Left kidney (tissue), 2 donors: ENCODE data around the gene PIM3. TPM values are rescaled to one million over a fixed set of nuclear protein-coding genes. Genes with fewer than 3 reads are reported as not detected.
"Not testable (repeated sequence)": the region's sequence is repeated elsewhere in the genome, so short reads cannot be mapped to it uniquely, and the experiment has no call there.

Experiments
- DNase-seq: peaks from one replicate; pipeline ENCODE4 v3.0.0-alpha.2; 2013
- polyA plus RNA-seq: library from polyadenylated mRNA; unstranded; fragments of 120-200 nt; gene quantifications from one replicate; pipeline ENCODE4 v1.2.1, GENCODE V29; 2013; ENCODE audit not compliant: insufficient read length

PIM3 gene
- polyA plus RNA-seq, 1 donor = 12.3 TPM

- DNase-seq = no peak
These were observed 22.8 kb downstream of the PIM3 start for GRCh38 chr22:49983148-49984042.

- DNase-seq = no peak
These were observed 25.8 kb downstream of the PIM3 start for GRCh38 chr22:49986325-49986724.

DNA sequence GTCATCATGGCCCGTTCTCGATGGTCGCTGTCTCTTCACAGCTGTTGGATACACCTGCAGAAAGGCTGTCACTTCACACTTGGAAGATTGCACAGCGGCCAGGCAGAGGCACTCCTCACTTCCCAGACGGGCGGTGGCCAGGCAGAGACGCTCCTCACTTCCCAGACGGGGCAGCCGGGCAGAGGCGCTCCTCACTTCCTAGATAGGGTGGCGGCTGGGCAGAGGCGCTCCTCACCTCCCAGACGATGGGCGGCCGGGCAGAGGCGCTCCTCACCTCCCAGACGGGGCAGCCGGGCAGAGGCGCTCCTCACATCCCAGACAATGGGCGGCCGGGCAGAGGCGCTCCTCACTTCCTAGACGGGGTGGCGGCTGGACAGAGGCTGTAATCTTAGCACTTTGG, 29.3 kb downstream of the PIM3 start:
- not testable (repeated sequence) for DNase-seq

- no peak for DNase-seq
These were observed 30.6 kb downstream of the PIM3 start for GRCh38 chr22:49991167-49991566.

GRCh38 chr22:49991907-49992533, 31.4 kb downstream of the PIM3 start:
- DNase-seq = no peak

GRCh38 chr22:49992921-49993648, 32.5 kb downstream of the PIM3 start:
- DNase-seq = no peak

- DNase-seq = no peak
These were observed 33.2 kb downstream of the PIM3 start for GRCh38 chr22:49993649-49994360.

- no peak for DNase-seq
These were observed 33.9 kb downstream of the PIM3 start for GRCh38 chr22:49994361-49995040.

DNA sequence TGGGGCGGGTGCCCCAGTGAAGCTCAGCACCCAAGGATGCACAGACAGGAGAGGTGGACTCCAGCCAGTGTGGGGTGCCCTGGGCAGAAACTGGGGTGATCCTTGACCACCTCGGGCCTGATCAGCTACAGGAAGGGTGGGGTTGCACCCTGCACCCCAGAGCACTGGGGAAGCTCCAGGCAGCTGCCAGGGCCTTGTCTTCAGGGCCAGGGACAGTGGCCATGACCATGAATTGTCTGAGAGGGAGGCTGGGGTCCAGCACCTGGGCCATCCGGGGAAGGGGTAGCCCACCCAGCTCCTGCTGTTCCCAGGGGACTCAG, 34.4 kb downstream of the PIM3 start:
- DNase-seq = no peak

GRCh38 chr22:49995361-49996118, 35.0 kb downstream of the PIM3 start:
- DNase-seq = no peak

DNA sequence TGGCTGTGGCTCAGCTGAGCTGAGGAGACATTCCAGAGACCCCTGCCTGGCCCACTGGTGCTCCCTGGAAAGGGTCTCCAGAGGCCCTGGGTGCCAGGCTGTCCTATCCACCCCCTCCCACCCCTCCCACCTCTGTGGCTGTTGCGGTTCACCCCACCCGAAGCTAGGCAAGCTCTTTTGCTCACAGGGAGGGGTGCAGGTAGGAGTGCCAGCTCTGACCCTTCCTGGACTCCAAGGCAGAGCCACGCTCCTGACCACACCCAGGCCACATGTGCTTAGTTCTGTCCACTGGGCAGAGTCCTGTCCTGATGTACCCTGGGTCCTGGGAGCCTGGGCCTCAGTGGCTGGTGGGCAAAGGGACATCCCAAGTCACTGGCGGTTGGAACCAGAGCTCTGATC, 35.5 kb downstream of the PIM3 start:
- DNase-seq = no peak

DNA sequence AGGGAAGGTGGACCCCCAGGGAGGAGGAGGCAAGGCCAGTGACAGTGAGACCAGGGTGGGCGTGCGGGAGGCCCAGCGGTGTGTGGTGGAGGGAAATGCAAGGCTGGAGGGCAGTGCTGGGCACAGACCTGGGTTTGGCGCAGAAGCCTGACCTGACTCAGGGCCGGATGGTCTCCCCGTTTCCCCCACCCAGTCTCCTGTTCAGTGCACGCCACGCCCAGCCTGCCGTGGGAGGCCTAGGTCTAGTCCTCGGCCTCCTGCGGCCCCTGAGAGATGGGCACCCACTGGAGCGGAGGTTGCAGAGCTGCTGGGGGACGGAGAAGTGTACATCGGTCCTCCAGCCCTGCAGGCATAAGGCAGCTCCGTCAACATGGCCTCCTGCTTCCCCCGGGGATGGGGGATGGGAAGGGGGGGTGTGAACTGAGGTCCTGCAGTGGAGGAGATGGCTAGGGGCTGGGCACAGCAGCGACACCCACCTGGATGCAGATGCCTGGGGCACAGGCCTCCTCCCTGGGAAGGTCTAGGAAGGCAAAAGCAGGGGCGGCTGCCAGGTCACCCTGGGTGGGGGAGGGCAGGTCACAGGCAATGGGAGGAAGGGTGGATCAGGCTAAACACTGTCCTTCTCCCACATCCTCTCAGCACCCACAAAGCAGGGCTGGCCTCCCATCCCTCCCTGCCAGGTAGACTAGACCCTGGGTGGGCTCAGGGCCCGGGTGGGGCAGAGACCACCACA, 36.1 kb downstream of the PIM3 start:
- DNase-seq = no peak

DNA sequence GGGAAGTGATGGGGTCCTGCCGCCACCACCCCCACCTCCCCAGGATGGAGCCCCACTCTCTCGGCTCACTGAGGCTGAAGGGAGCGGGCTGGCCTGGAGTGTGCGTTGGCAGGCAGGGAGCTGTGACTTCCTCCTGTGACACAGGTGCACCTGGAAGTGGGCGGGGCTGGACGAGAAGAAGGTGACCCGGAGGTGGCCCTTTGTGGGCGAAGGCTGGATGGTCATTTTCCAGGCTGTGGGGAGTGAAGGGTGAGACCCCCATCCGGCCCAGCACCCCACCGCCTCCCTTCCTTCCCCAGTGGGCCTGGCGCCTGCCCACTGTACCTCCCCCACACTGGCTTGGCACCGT, 36.7 kb downstream of the PIM3 start:
- DNase-seq = no peak

- no peak for DNase-seq
These were observed 37.6 kb downstream of the PIM3 start for GRCh38 chr22:49997932-49998717.

- no peak for DNase-seq
These were observed 38.1 kb downstream of the PIM3 start for GRCh38 chr22:49998718-49999062.

DNA sequence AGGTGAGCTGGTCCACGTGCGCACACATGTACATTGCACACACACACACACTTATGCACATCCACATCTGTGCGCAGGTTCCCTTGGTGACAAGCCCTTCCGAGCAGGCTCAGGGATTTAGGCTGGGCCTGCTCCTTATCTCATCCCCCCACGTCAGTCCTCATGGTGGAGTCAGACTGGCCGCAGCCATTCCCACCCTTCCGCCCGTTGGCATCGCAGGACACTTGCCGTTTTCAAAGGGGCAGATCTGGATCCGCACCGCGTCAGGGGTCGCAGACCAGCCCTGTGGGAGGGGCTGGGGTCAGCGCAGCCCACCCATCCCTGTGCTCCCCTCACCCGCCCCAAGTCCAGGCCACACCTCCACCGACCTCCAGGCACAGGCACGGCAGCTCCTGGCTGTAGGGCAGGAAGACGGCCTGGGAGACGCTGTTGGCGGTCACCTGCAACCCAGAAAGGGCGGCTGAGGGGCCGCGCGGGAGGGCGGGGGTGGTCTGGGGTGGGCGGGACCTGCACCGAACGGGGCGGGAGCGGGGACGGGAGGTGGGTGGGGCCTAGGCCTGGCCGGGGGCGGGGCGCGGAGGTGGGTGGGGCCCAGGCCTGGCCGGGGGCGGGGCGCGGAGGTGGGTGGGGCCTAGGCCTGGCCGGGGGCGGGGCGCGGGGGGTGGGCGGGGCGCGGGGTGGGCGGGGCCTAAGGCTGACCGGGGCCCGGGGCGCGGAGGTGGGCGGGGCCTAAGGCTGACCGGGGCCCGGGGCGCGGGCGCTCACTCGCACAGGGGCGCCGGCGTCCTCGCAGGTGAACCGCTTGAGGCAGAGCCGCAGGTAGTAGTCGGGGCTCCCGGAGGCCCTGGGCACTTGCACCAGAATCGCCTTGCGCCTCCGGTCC, 38.7 kb downstream of the PIM3 start:
- DNase-seq = no peak

- DNase-seq = no peak
These were observed 39.5 kb downstream of the PIM3 start for GRCh38 chr22:49999946-50000586.
